H1 (cell line): ENCODE results near the gene DYNC1I1.

Experiments
- CTCF ChIP-seq, 3 experiments: IDR thresholded peaks; 1 replicate in 2 of 3; 2 replicates in 1 of 3; pipeline versions ENCODE4 v1.5.1 to v1.6.1; 2011; ENCODE audit warnings: low read length in 3 of 3, mild to moderate bottlenecking in 3 of 3, inconsistent platforms in 2 of 3, low read depth in 1 of 3, moderate library complexity in 1 of 3; ENCODE audit not compliant: insufficient read depth in 1 of 3; ENCODE audit errors: control extremely low read depth in 1 of 3
- HDAC2 ChIP-seq, 2 experiments: fragments of 300-600 bp in 1 of 2; sonication (generic) in 1 of 2; IDR thresholded peaks; 2 replicates each; pipeline ENCODE4 v1.6.1; 2011 to 2012; ENCODE audit warnings: low read depth in 2 of 2, low read length in 2 of 2, mild to moderate bottlenecking in 2 of 2, moderate library complexity in 2 of 2, borderline replicate concordance in 1 of 2, inconsistent platforms in 1 of 2
- HDAC6 ChIP-seq: IDR thresholded peaks from one replicate; pipeline ENCODE4 v1.7.1; 2012; ENCODE audit warnings: low read depth, mild to moderate bottlenecking, inconsistent platforms, low read length, moderate library complexity
- POLR2AphosphoS5 ChIP-seq: IDR thresholded peaks from 2 replicates; pipeline ENCODE4 v1.6.1; 2011; ENCODE audit warnings: low read depth, low read length
- RFX5 ChIP-seq: IDR thresholded peaks from 2 replicates; pipeline ENCODE4 v1.6.1; 2011; ENCODE audit warnings: low read depth, low read length, improper control_type of control experiment, borderline replicate concordance
- SRF ChIP-seq: IDR thresholded peaks from 2 replicates; pipeline ENCODE4 v1.6.1; 2011; ENCODE audit warnings: mild to moderate bottlenecking, low read depth, low read length, moderate library complexity

GRCh38 chr7:96026010-96026409 lies 253.7 kb downstream of the DYNC1I1 start:
- TF ChIP-seq POLR2AphosphoS5 (no peak), HDAC2 (IDR thresholded peaks at IDR 0.05; ENCODE audit: borderline replicate concordance in 1 of 2, low read depth in 2 of 2, low read length in 2 of 2) (no peak), RFX5 (no peak), SRF (no peak), CTCF (IDR thresholded peaks at IDR 0.05; ENCODE audit: control extremely low read depth in 1 of 3, insufficient read depth in 1 of 3, low read depth in 1 of 3, low read length in 3 of 3) (no peak), HDAC6 (no peak)
